ENCODE results near the gene ERMARD.

The ERMARD gene

DNA sequence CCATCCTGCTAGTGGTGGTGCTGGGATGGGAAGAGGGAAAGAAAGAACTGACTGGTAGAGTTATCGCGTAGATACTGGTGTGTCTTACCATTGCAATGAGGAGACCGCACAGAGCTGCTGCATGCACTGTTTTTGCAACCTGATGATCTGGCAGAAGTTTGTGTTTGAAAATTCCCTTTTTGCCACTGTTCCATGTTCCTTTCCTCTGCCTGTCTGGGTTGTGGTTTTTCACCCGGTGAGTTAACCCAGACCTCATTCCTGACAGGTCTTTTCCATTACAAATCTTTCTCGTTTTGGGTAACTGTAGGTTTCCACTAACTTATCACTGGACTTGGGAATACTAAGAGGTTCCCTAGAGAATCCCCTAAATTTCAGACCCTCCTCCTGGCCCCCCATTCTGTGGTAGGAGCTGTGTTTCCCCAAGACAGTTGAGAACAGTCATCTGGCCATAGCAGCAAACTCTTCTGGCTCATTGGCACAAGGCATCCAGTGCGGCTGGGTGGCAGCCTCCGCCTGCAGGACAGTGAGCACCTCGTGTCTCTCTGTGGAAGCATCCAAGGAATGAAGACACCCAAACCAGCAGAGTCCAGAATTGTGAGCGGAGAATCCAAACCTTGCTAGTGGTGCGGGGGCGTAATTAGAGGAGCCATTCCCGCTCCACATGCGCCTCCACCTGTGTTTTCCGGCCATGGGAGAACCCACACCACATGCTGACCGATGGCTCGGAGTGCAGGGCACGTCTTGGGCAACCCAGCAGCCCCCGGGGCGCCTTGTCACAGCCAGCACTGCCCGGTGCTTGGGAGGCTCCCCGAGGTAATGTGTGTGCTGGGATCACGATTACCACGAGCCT lies 32.8 kb downstream of the ERMARD start:
- TF ChIP-seq ZBTB7A (IDR thresholded peaks at IDR 0.05; ENCODE audit: low read depth), result no peak
- no peak for TF ChIP-seq MAX (IDR thresholded peaks at IDR 0.05)
- no peak for TF ChIP-seq FOXM1 (IDR thresholded peaks at IDR 0.05; ENCODE audit: borderline replicate concordance, low read depth)
- TF ChIP-seq REST (IDR thresholded peaks at IDR 0.05; ENCODE audit: low read depth), result no peak
- no peak for TF ChIP-seq TCF12 (IDR thresholded peaks at IDR 0.05; ENCODE audit: low read depth)
- TF ChIP-seq YY1 (IDR thresholded peaks at IDR 0.05; ENCODE audit: low read depth), result no peak
- no peak for TF ChIP-seq CREB1 (IDR thresholded peaks at IDR 0.05; ENCODE audit: low read depth)
- no peak for TF ChIP-seq NFIC (IDR thresholded peaks at IDR 0.05)

DNA sequence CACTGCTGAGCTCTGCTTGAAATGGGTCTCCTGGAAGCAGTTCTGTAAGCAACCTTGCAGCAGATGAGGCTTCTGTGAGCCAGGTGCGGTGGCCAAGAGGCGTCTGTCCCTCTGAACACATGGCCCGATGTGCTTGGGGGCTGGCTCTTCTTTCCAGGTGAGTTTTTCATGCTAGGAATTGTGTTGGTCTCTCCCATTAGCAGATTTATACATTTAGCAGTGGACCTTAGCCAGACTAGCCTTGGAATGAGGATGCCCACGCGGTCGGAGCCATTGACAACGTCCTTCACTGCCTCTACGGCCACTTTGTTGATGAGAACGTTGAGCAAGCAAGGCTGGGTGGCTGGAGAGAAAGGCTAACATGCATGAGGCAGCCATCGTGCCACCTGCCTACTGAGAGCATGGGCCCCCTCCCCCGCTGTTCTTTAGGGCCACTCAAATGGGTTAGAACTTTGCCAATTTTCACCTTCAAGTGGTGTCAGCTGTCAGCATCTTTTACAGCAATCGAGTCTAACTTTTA lies 33.5 kb downstream of the ERMARD start:
- TF ChIP-seq FOXM1 (IDR thresholded peaks at IDR 0.05; ENCODE audit: borderline replicate concordance, low read depth) (no peak), CREB1 (IDR thresholded peaks at IDR 0.05; ENCODE audit: low read depth) (no peak), ZBTB7A (IDR thresholded peaks at IDR 0.05; ENCODE audit: low read depth) (no peak), CEBPB (IDR thresholded peaks at IDR 0.05) (no peak), TCF12 (IDR thresholded peaks at IDR 0.05; ENCODE audit: low read depth) (no peak), MAX (IDR thresholded peaks at IDR 0.05) (no peak), NFIC (IDR thresholded peaks at IDR 0.05) (no peak)

DNA sequence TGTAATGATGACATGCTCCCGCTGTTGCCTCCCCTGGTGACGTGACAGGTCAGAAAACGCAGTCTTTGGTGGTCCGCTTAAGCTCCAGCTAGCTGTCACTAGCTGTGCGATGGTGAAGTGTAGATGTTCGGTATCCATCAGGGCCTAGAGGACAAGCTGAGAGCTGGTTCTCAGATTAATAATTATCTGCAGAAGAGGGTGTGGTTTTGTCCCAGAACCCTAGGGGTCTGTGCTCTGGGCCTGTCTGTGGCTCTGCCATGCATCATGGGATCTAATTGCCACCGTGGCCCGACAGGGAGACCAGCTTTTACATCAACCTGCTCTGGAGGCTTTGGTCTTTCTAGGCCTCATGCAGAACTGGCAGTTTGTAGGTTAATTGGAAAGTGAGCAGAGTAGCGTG lies 34.1 kb downstream of the ERMARD start:
- TF ChIP-seq TCF12 (IDR thresholded peaks at IDR 0.05; ENCODE audit: low read depth) (no peak), CEBPB (IDR thresholded peaks at IDR 0.05) (no peak), EGR1 (IDR thresholded peaks at IDR 0.05) (no peak), NFIC (IDR thresholded peaks at IDR 0.05) (no peak), RAD21 (IDR thresholded peaks at IDR 0.05; ENCODE audit: low read depth) (no peak), EP300 (IDR thresholded peaks at IDR 0.05; ENCODE audit: borderline replicate concordance) (no peak), CREB1 (IDR thresholded peaks at IDR 0.05; ENCODE audit: low read depth) (no peak), REST (IDR thresholded peaks at IDR 0.05; ENCODE audit: low read depth) (no peak), ZBTB7A (IDR thresholded peaks at IDR 0.05; ENCODE audit: low read depth) (no peak), TAF1 (IDR thresholded peaks at IDR 0.05; ENCODE audit: low read depth) (no peak), YY1 (IDR thresholded peaks at IDR 0.05; ENCODE audit: low read depth) (no peak), FOXM1 (IDR thresholded peaks at IDR 0.05; ENCODE audit: borderline replicate concordance, low read depth) (no peak), TEAD4 (IDR thresholded peaks at IDR 0.05) (no peak), MAX (IDR thresholded peaks at IDR 0.05) (no peak), USF1 (IDR thresholded peaks at IDR 0.05) (no peak)

DNA sequence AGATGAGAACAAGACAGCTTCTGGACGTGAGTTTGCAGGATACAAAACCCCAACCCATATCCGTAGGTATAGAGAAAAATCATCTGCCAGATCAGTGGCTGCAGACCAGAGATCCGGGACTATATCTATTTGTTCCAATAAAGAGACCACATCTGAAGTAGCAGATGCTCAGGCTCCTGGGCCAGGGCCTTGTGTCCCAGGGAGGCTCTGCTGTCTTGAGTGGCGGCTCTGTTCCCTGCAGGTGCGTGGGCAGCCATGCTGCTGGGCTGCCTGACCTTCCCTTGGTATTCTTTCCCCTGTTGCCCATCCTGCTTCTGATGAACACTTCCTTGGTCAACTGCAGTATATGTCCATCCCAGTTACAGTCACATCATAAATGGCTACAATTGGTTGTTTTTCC lies 34.9 kb downstream of the ERMARD start:
- TF ChIP-seq TEAD4 (IDR thresholded peaks at IDR 0.05) (no peak), YY1 (IDR thresholded peaks at IDR 0.05; ENCODE audit: low read depth) (no peak), CREB1 (IDR thresholded peaks at IDR 0.05; ENCODE audit: low read depth) (no peak), FOXM1 (IDR thresholded peaks at IDR 0.05; ENCODE audit: borderline replicate concordance, low read depth) (no peak), EP300 (IDR thresholded peaks at IDR 0.05; ENCODE audit: borderline replicate concordance) (no peak), REST (IDR thresholded peaks at IDR 0.05; ENCODE audit: low read depth) (no peak), USF1 (IDR thresholded peaks at IDR 0.05) (no peak), EGR1 (IDR thresholded peaks at IDR 0.05) (no peak), MAX (IDR thresholded peaks at IDR 0.05) (no peak), TAF1 (IDR thresholded peaks at IDR 0.05; ENCODE audit: low read depth) (no peak), NFIC (IDR thresholded peaks at IDR 0.05) (no peak)

Measured in Ishikawa (cell line).